Posterior vena cava (tissue), 2 donors: Measurements from ENCODE around the gene WNT1. TPM values are rescaled to one million over a fixed set of nuclear protein-coding genes. Genes with fewer than 3 reads are reported as not detected.

Source experiments
- DNase-seq: peaks from one replicate; pipeline ENCODE4 v3.0.0-alpha.2; 2020; ENCODE audit warnings: low spot score
- intact Hi-C, 2 donors: fragments of 100-400 bp; cut with DNase I; formaldehyde crosslinking; loops; one replicate each; pipeline versions ENCODE4 v1.14.1 to v1.14.2; 2022 to 2023
- long read RNA-seq, 2 donors: library from polyadenylated mRNA; unstranded; transcript quantifications; one replicate each; pipeline ENCODE4 v2.0.0, GENCODE V29; 2020 to 2021
- total RNA-seq, 2 donors: library from RNA; stranded (reverse); fragmentation: NEBNext Ultra II Directional; extraction: Animal tissue kit (Norgen Biotek cat#: 25700); gene quantifications; one replicate each; pipeline ENCODE4 v1.2.1, GENCODE V29; 2021
- donor health status: DM: yes; HTN: yes; CAD: no.
- donor health status: DM: yes; HTN: yes; CAD: no.

WNT1 gene
- total RNA-seq, result not detected
- long read RNA-seq, donor 1, result 0 reads
- long read RNA-seq, donor 2, result 0 reads

- peak; percentile 81 for DNase-seq
- intact Hi-C loops, result no loop called here
Observed at GRCh38 chr12:48978291-48978740, at the start of gene WNT1. TSS of gene WNT1 (plus strand) at chr12:48978322. CDS start at chr12:48978651, 329 bp downstream.

GRCh38 chr12:48929551-48929950 is 48.6 kb upstream of the WNT1 start:
- intact Hi-C loops, result no loop called here
- DNase-seq, result no peak

GRCh38 chr12:48930475-48930874 is 47.6 kb upstream of the WNT1 start:
- no peak for DNase-seq
- intact Hi-C loops, result no loop called here

- intact Hi-C loops, result no loop called here
- DNase-seq, result no peak
Observed at GRCh38 chr12:48932878-48933277, 45.2 kb upstream of the WNT1 start.

- no peak for DNase-seq
- intact Hi-C loops, result no loop called here
Observed at GRCh38 chr12:48933664-48934311, 44.3 kb upstream of the WNT1 start.

- intact Hi-C loops, result no loop called here
- no peak for DNase-seq
Observed at GRCh38 chr12:48934312-48934706, 43.8 kb upstream of the WNT1 start.

- intact Hi-C loops, result no loop called here
- peak; percentile 90 for DNase-seq
Observed at GRCh38 chr12:48936379-48936979, 41.6 kb upstream of the WNT1 start.

- intact Hi-C loops, result no loop called here
- DNase-seq, result no peak
Observed at GRCh38 chr12:48937170-48937569, 41.0 kb upstream of the WNT1 start.

- intact Hi-C loops, result no loop called here
- no peak for DNase-seq
Observed at GRCh38 chr12:48938805-48939204, 39.3 kb upstream of the WNT1 start.

- no peak for DNase-seq
- intact Hi-C loops, result no loop called here
Observed at GRCh38 chr12:48940181-48940580, 37.9 kb upstream of the WNT1 start.

GRCh38 chr12:48943221-48943620 is 34.9 kb upstream of the WNT1 start:
- intact Hi-C loops, result no loop called here
- no peak for DNase-seq

GRCh38 chr12:48946205-48946604 is 31.9 kb upstream of the WNT1 start:
- intact Hi-C loops, result no loop called here
- DNase-seq, result no peak

GRCh38 chr12:48946943-48947342 is 31.2 kb upstream of the WNT1 start:
- no peak for DNase-seq
- intact Hi-C loops, result no loop called here

GRCh38 chr12:48947727-48948126 is 30.4 kb upstream of the WNT1 start:
- DNase-seq, result no peak
- intact Hi-C loops, result no loop called here

- no peak for DNase-seq
- intact Hi-C loops, result no loop called here
Observed at GRCh38 chr12:48952691-48953090, 25.4 kb upstream of the WNT1 start.

- intact Hi-C loops, result no loop called here
- no peak for DNase-seq
Observed at GRCh38 chr12:48954061-48954460, 24.1 kb upstream of the WNT1 start.

GRCh38 chr12:48954841-48955501 is 23.2 kb upstream of the WNT1 start:
- DNase-seq, result no peak
- intact Hi-C loops, result no loop called here

GRCh38 chr12:48956279-48957140 is 21.6 kb upstream of the WNT1 start:
- intact Hi-C loops, result no loop called here
- DNase-seq, result peak; percentile 95

GRCh38 chr12:48957141-48958048 is 20.7 kb upstream of the WNT1 start, which contains the start of gene ARF3:
TSS of gene ARF3 (minus strand) at chr12:48957487. CDS start at chr12:48941095, 16,392 bp downstream.
- DNase-seq, result peak; percentile 98
- intact Hi-C loops, result no loop called here
